Measurements from ENCODE around the gene ARAF. TPM values are rescaled to one million over a fixed set of nuclear protein-coding genes. Genes with fewer than 3 reads are reported as not detected.
A peak's percentile ranks its signal among the peaks of the same experiment; 100 is the strongest.

The ARAF gene
- total RNA-seq, 1 experiment from 2014 or later, result 35.4 TPM

GRCh38 chrX:47587091-47587891, 26.3 kb downstream of the ARAF start:
- ATAC-seq (no peak), DNase-seq (ENCODE audit: low read depth, low spot score) (no peak)
- BruUV-seq (replicated peaks), result no TSS peak
- Histone ChIP-seq H3K36me3 (ENCODE audit: control insufficient read depth in 1 of 2, insufficient read depth in 2 of 2, low read length in 2 of 2) (peaks cover 3 to 6% of the 10 kb centered on the region in 2 experiments; a peak in 1 of 4 replicates), H3K9me2 (ENCODE audit: insufficient read depth) (no peaks in the 10 kb centered on the region), H3K27ac (ENCODE audit: low read depth, low read length) (no peak overlapping the region), H3K9me3 (ENCODE audit: control insufficient read depth in 1 of 2, insufficient read depth in 1 of 2, low read depth in 1 of 2, low read length in 2 of 2) (no peaks in the 10 kb centered on the region), H3K27me3 (ENCODE audit: insufficient read depth, low read length) (no peaks in the 10 kb centered on the region), H3K4me1 (ENCODE audit: control insufficient read depth in 1 of 2, insufficient read depth in 2 of 2, low read length in 2 of 2) (peaks cover 0 to 11% of the 10 kb centered on the region in 2 experiments; a peak in 2 of 4 replicates), H3K4me3 (replicated peaks in 1 of 2; ENCODE audit: low read depth in 1 of 2, low read length in 2 of 2) (no peak overlapping the region), H3K79me2 (ENCODE audit: insufficient read depth, low read length) (peaks cover 20% of the 10 kb centered on the region), H3K4me2 (ENCODE audit: low read length) (no peak overlapping the region), H4K20me1 (ENCODE audit: insufficient read depth) (no peaks in the 10 kb centered on the region), H2AFZ (ENCODE audit: low read depth, low read length, poor library complexity, severe bottlenecking) (no peak overlapping the region), H3K9ac (ENCODE audit: low read length) (no peak overlapping the region)
- RAD21 ChIA-PET (ENCODE audit: low non-redundant PET in 1 of 2, low total read pairs in 2 of 2, uncharacterized antibody in 2 of 2, unreplicated experiment in 2 of 2), result no interaction called here
- CTCF ChIA-PET, result no interaction called here
- POLR2A ChIA-PET, result no interaction called here
- intact Hi-C loops (cut with micrococcal nuclease), result no loop called here
- TF ChIP-seq POLR2AphosphoS5 (IDR thresholded peaks at IDR 0.05; ENCODE audit: low read depth, low read length) (peak; percentile 44; the same call in 1 of the 2 replicates), YY1 (IDR thresholded peaks at IDR 0.05; ENCODE audit: extremely low read depth, insufficient replicate concordance, low read depth, low read length) (no peak), EGR1 (IDR thresholded peaks at IDR 0.05; ENCODE audit: low read depth) (no peak), ELF1 (IDR thresholded peaks at IDR 0.05; ENCODE audit: borderline replicate concordance, low read depth) (no peak)

- ChIA-PET RAD21 (ENCODE audit: low non-redundant PET in 1 of 2, low total read pairs in 2 of 2, uncharacterized antibody in 2 of 2, unreplicated experiment in 2 of 2) (no interaction called here), CTCF (no interaction called here), POLR2A (no interaction called here)
- Histone ChIP-seq H2AFZ (ENCODE audit: low read depth, low read length, poor library complexity, severe bottlenecking) (no peak overlapping the region), H3K9ac (ENCODE audit: low read length) (no peak overlapping the region), H3K36me3 (ENCODE audit: control insufficient read depth in 1 of 2, insufficient read depth in 2 of 2, low read length in 2 of 2) (peaks cover 3 to 6% of the 10 kb centered on the region in 2 experiments; a peak in 1 of 4 replicates), H4K20me1 (ENCODE audit: insufficient read depth) (no peaks in the 10 kb centered on the region), H3K9me3 (ENCODE audit: control insufficient read depth in 1 of 2, insufficient read depth in 1 of 2, low read depth in 1 of 2, low read length in 2 of 2) (no peaks in the 10 kb centered on the region), H3K9me2 (ENCODE audit: insufficient read depth) (no peaks in the 10 kb centered on the region), H3K4me1 (ENCODE audit: control insufficient read depth in 1 of 2, insufficient read depth in 2 of 2, low read length in 2 of 2) (peaks cover 0 to 8% of the 10 kb centered on the region in 2 experiments; a peak in 2 of 4 replicates), H3K79me2 (ENCODE audit: insufficient read depth, low read length) (peaks cover 12% of the 10 kb centered on the region), H3K27ac (ENCODE audit: low read depth, low read length) (no peak overlapping the region), H3K4me3 (replicated peaks in 1 of 2; ENCODE audit: low read depth in 1 of 2, low read length in 2 of 2) (no peak overlapping the region), H3K4me2 (ENCODE audit: low read length) (no peak overlapping the region), H3K27me3 (ENCODE audit: insufficient read depth, low read length) (no peaks in the 10 kb centered on the region)
- BruUV-seq (replicated peaks), result no TSS peak
- intact Hi-C loops (cut with micrococcal nuclease), result no loop called here
- ATAC-seq, result no peak
- no peak for DNase-seq (ENCODE audit: low read depth, low spot score)
- TF ChIP-seq ATF3 (IDR thresholded peaks at IDR 0.05), result no peak
- TF ChIP-seq YY1 (IDR thresholded peaks at IDR 0.05; ENCODE audit: extremely low read depth, insufficient replicate concordance, low read depth, low read length), result no peak
- TF ChIP-seq ZNF274 (IDR thresholded peaks at IDR 0.05; ENCODE audit: low read depth, low read length), result no peak
- no peak for TF ChIP-seq POLR2A (IDR thresholded peaks at IDR 0.05; ENCODE audit: borderline replicate concordance, extremely low read depth, insufficient read depth, insufficient read length)
- no peak for TF ChIP-seq EZH2 (IDR thresholded peaks at IDR 0.05)
- TF ChIP-seq REST (IDR thresholded peaks at IDR 0.05; ENCODE audit: low read depth), result no peak
- no peak for TF ChIP-seq CBX3 (IDR thresholded peaks at IDR 0.05; ENCODE audit: low read depth)
- no peak for TF ChIP-seq ELF1 (IDR thresholded peaks at IDR 0.05; ENCODE audit: borderline replicate concordance, low read depth)
- no peak for TF ChIP-seq FOSL1 (IDR thresholded peaks at IDR 0.05; ENCODE audit: low read depth)
- no peak for TF ChIP-seq RAD21 (IDR thresholded peaks at IDR 0.05; ENCODE audit: low read depth)
- TF ChIP-seq SRF (IDR thresholded peaks at IDR 0.05; ENCODE audit: low read depth), result no peak
- TF ChIP-seq TCF7L2 (IDR thresholded peaks at IDR 0.05; ENCODE audit: borderline replicate concordance, extremely low read depth, insufficient read depth, insufficient read length), result no peak
- no peak for TF ChIP-seq EZH2phosphoT487 (IDR thresholded peaks at IDR 0.05; ENCODE audit: borderline replicate concordance)
These were observed 27.1 kb downstream of the ARAF start for GRCh38 chrX:47587906-47588735.

All from HCT116 (cell line).